Natural killer cell treated with Interleukin-12 subunit alpha and Interleukin-12 subunit beta and Interleukin-15 and Interleukin-18, amount 100 ng/mL, for 72 hours (primary cell): ENCODE data around the gene ZNF407. TPM values are rescaled to one million over a fixed set of nuclear protein-coding genes. Genes with fewer than 3 reads are reported as not detected.

Experiments used
- ATAC-seq, 2 donors: fragments of 150-1000 bp; cut with Tn5 transposase in 1 of 2; sonication (Bioruptor Pico), chemical (Tn5 transposase) in 1 of 2; 2 replicates each; pipeline ENCODE4 v1.10.0; 2021
- DNase-seq: peaks from one replicate; pipeline ENCODE4 v3.0.0; 2022; ENCODE audit warnings: low spot score
- H3K27ac Mint-ChIP-seq, 2 donors: 1 replicate in 1 of 2; 2 replicates in 1 of 2; pipeline ENCODE4 v1.8.0; 2022; ENCODE audit warnings: mixed read lengths in 2 of 2, mild to moderate bottlenecking in 1 of 2, moderate library complexity in 1 of 2
- H3K27me3 Mint-ChIP-seq, 2 donors: 1 replicate in 1 of 2; 2 replicates in 1 of 2; pipeline ENCODE4 v1.8.0; 2022; ENCODE audit warnings: mixed read lengths in 2 of 2
- H3K36me3 Mint-ChIP-seq: one replicate; pipeline ENCODE4 v1.8.0; 2022; ENCODE audit warnings: mixed read lengths
- H3K4me1 Mint-ChIP-seq, 2 donors: 1 replicate in 1 of 2; 2 replicates in 1 of 2; pipeline ENCODE4 v1.8.0; 2022; ENCODE audit warnings: low read depth in 2 of 2, mixed read lengths in 2 of 2, mild to moderate bottlenecking in 1 of 2
- H3K4me3 Mint-ChIP-seq: one replicate; pipeline ENCODE4 v1.8.0; 2022; ENCODE audit warnings: mixed read lengths
- H3K9me3 Mint-ChIP-seq: 2 replicates; pipeline ENCODE4 v1.8.0; 2022; ENCODE audit warnings: mixed read lengths
- total RNA-seq, 2 donors: library from RNA; stranded (reverse); gene quantifications; one replicate each; pipeline ENCODE4 v1.2.3, GENCODE V29; 2022

Gene ZNF407
- total RNA-seq, 2 donors from 2014 or later = 21.9 to 44.6 TPM

- Mint-ChIP-seq H3K4me3 (no peak overlapping the region), H3K4me1 (peaks cover 0 to 6% of the 10 kb centered on the region in 2 donors), H3K27ac (no peak overlapping the region), H3K36me3 (no peaks in the 10 kb centered on the region), H3K9me3 (no peaks in the 10 kb centered on the region), H3K27me3 (no peaks in the 10 kb centered on the region)
- DNase-seq = no peak
- no peak for ATAC-seq
Measured at GRCh38 chr18:74937291-74937690, 339.6 kb downstream of the ZNF407 start.

- H3K9me3 Mint-ChIP-seq = no peaks in the 10 kb centered on the region
- H3K4me3 Mint-ChIP-seq = no peak overlapping the region
- H3K36me3 Mint-ChIP-seq = no peaks in the 10 kb centered on the region
- H3K4me1 Mint-ChIP-seq = peaks cover 7 to 10% of the 10 kb centered on the region in 2 donors
- no peak overlapping the region for H3K27ac Mint-ChIP-seq
- H3K27me3 Mint-ChIP-seq = no peaks in the 10 kb centered on the region
- ATAC-seq = no peak
- no peak for DNase-seq
Measured at GRCh38 chr18:74940856-74941255, 343.2 kb downstream of the ZNF407 start.

- H3K36me3 Mint-ChIP-seq = no peaks in the 10 kb centered on the region
- H3K4me1 Mint-ChIP-seq = peaks cover 8 to 12% of the 10 kb centered on the region in 2 donors
- H3K9me3 Mint-ChIP-seq = no peaks in the 10 kb centered on the region
- DNase-seq = no peak
- H3K27me3 Mint-ChIP-seq = no peaks in the 10 kb centered on the region
- no peak overlapping the region for H3K4me3 Mint-ChIP-seq
- ATAC-seq = no peak
- H3K27ac Mint-ChIP-seq = no peak overlapping the region
Measured at GRCh38 chr18:74942319-74942910, 344.7 kb downstream of the ZNF407 start.

- ATAC-seq (no peak), DNase-seq (no peak)
- Mint-ChIP-seq H3K4me1 (peaks cover 10 to 22% of the 10 kb centered on the region in 2 donors), H3K4me3 (no peak overlapping the region), H3K36me3 (no peaks in the 10 kb centered on the region), H3K27me3 (no peaks in the 10 kb centered on the region), H3K27ac (no peak overlapping the region), H3K9me3 (no peaks in the 10 kb centered on the region)
Measured at GRCh38 chr18:74944676-74945075, 347.0 kb downstream of the ZNF407 start.

GRCh38 chr18:74945774-74946545 is 348.3 kb downstream of the ZNF407 start:
- no peak for DNase-seq
- Mint-ChIP-seq H3K27ac (no peak overlapping the region), H3K4me1 (peaks cover 19 to 31% of the 10 kb centered on the region in 2 donors), H3K36me3 (no peaks in the 10 kb centered on the region), H3K4me3 (no peak overlapping the region), H3K27me3 (no peaks in the 10 kb centered on the region), H3K9me3 (no peaks in the 10 kb centered on the region)
- ATAC-seq = peak in 1 of 2 donors; percentile 43

GRCh38 chr18:74946646-74947375 is 349.1 kb downstream of the ZNF407 start:
- Mint-ChIP-seq H3K4me1 (peaks cover 19 to 37% of the 10 kb centered on the region in 2 donors), H3K36me3 (no peaks in the 10 kb centered on the region), H3K9me3 (no peaks in the 10 kb centered on the region), H3K4me3 (no peak overlapping the region), H3K27ac (no peak overlapping the region), H3K27me3 (no peaks in the 10 kb centered on the region)
- ATAC-seq (no peak), DNase-seq (no peak)

GRCh38 chr18:74947417-74947816 is 349.7 kb downstream of the ZNF407 start:
- no peak for ATAC-seq
- Mint-ChIP-seq H3K4me3 (no peak overlapping the region), H3K9me3 (no peaks in the 10 kb centered on the region), H3K27me3 (no peaks in the 10 kb centered on the region), H3K27ac (no peak overlapping the region), H3K4me1 (peaks cover 19 to 37% of the 10 kb centered on the region in 2 donors), H3K36me3 (no peaks in the 10 kb centered on the region)
- DNase-seq = no peak

- H3K9me3 Mint-ChIP-seq = no peaks in the 10 kb centered on the region
- no peaks in the 10 kb centered on the region for H3K27me3 Mint-ChIP-seq
- no peak overlapping the region for H3K27ac Mint-ChIP-seq
- peaks cover 19 to 37% of the 10 kb centered on the region in 2 donors for H3K4me1 Mint-ChIP-seq
- ATAC-seq = no peak
- no peak for DNase-seq
- no peaks in the 10 kb centered on the region for H3K36me3 Mint-ChIP-seq
- no peak overlapping the region for H3K4me3 Mint-ChIP-seq
Measured at GRCh38 chr18:74947875-74948274, 350.2 kb downstream of the ZNF407 start.

- DNase-seq (no peak), ATAC-seq (no peak)
- peaks cover 19 to 35% of the 10 kb centered on the region in 2 donors for H3K4me1 Mint-ChIP-seq
- H3K27me3 Mint-ChIP-seq = no peaks in the 10 kb centered on the region
- no peaks in the 10 kb centered on the region for H3K36me3 Mint-ChIP-seq
- no peaks in the 10 kb centered on the region for H3K9me3 Mint-ChIP-seq
- no peak overlapping the region for H3K4me3 Mint-ChIP-seq
- no peak overlapping the region for H3K27ac Mint-ChIP-seq
Measured at GRCh38 chr18:74949611-74950010, 351.9 kb downstream of the ZNF407 start.

- Mint-ChIP-seq H3K4me3 (peak overlapping the region; percentile 15), H3K9me3 (no peaks in the 10 kb centered on the region), H3K4me1 (peaks cover 19 to 30% of the 10 kb centered on the region in 2 donors), H3K27ac (no peak overlapping the region), H3K27me3 (no peaks in the 10 kb centered on the region), H3K36me3 (no peaks in the 10 kb centered on the region)
- ATAC-seq (no peak), DNase-seq (no peak)
Measured at GRCh38 chr18:74950479-74950878, 352.8 kb downstream of the ZNF407 start.

GRCh38 chr18:74951165-74951760 is 353.6 kb downstream of the ZNF407 start:
- no peaks in the 10 kb centered on the region for H3K36me3 Mint-ChIP-seq

GRCh38 chr18:74957588-74958224 is 360.0 kb downstream of the ZNF407 start:
- H3K9me3 Mint-ChIP-seq = no peaks in the 10 kb centered on the region
- ATAC-seq (no peak), DNase-seq (no peak)
- peaks cover 4% of the 10 kb centered on the region for H3K36me3 Mint-ChIP-seq
- H3K4me3 Mint-ChIP-seq = no peak overlapping the region
- H3K27ac Mint-ChIP-seq = no peak overlapping the region
- H3K4me1 Mint-ChIP-seq = peaks cover 5 to 7% of the 10 kb centered on the region in 2 donors
- no peaks in the 10 kb centered on the region for H3K27me3 Mint-ChIP-seq

More at GRCh38 chr18:74951165-74951760, 353.6 kb downstream of the ZNF407 start:
- Mint-ChIP-seq H3K27me3 (no peaks in the 10 kb centered on the region), H3K27ac (peak overlapping the region in 1 of 2 donors; percentile 10), H3K9me3 (no peaks in the 10 kb centered on the region), H3K4me3 (peak overlapping the region; percentile 15), H3K4me1 (peaks cover 15 to 24% of the 10 kb centered on the region in 2 donors)
- ATAC-seq (no peak), DNase-seq (no peak)

GRCh38 chr18:74959216-74959615 is 361.5 kb downstream of the ZNF407 start:
- H3K27me3 Mint-ChIP-seq = no peaks in the 10 kb centered on the region
- H3K4me1 Mint-ChIP-seq = peaks cover 9 to 11% of the 10 kb centered on the region in 2 donors
- no peak overlapping the region for H3K27ac Mint-ChIP-seq
- H3K9me3 Mint-ChIP-seq = no peaks in the 10 kb centered on the region
- no peak overlapping the region for H3K4me3 Mint-ChIP-seq
- peaks cover 4% of the 10 kb centered on the region for H3K36me3 Mint-ChIP-seq
- no peak for ATAC-seq
- no peak for DNase-seq
